ENCODE results near the gene GEMIN2.
"Not testable (repeated sequence)": the region's sequence is repeated elsewhere in the genome, so short reads cannot be mapped to it uniquely, and the experiment has no call there.

The GEMIN2 gene
- total RNA-seq: 9.6 to 11.5 (median 10.6) reads per million in 4 donors

GRCh38 chr14:39114073-39114838, at the start of gene GEMIN2:
GEMIN2 (plus strand) TSS chr14:39114323; CDS start chr14:39114339, 16 bp downstream.
- DNase-seq: peak; percentile 85 to 95 (median 88)

GRCh38 chr14:39069169-39069805, 44.8 kb upstream of the GEMIN2 start:
- not testable (repeated sequence) for DNase-seq

- no peak for DNase-seq
These were observed 44.2 kb upstream of the GEMIN2 start for GRCh38 chr14:39069923-39070322.

- DNase-seq: no peak
These were observed 43.0 kb upstream of the GEMIN2 start for GRCh38 chr14:39071096-39071495.

GRCh38 chr14:39080886-39081285, 33.2 kb upstream of the GEMIN2 start:
- no peak for DNase-seq

GRCh38 chr14:39083127-39083526, 31.0 kb upstream of the GEMIN2 start:
- DNase-seq: no peak

GRCh38 chr14:39085933-39086332, 28.2 kb upstream of the GEMIN2 start:
- DNase-seq: no peak

GRCh38 chr14:39087493-39087892, 26.6 kb upstream of the GEMIN2 start:
- DNase-seq: no peak

- DNase-seq: no peak
These were observed 23.5 kb upstream of the GEMIN2 start for GRCh38 chr14:39090548-39091111.

GRCh38 chr14:39091716-39092115, 22.4 kb upstream of the GEMIN2 start:
- DNase-seq: no peak

GRCh38 chr14:39094515-39094914, 19.6 kb upstream of the GEMIN2 start:
- DNase-seq: no peak

- peak in 1 of 5 donors; percentile 45 for DNase-seq
These were observed 17.0 kb upstream of the GEMIN2 start for GRCh38 chr14:39097159-39097558.

- not testable (repeated sequence) for DNase-seq
These were observed 14.9 kb upstream of the GEMIN2 start for GRCh38 chr14:39099215-39099614.

- DNase-seq: no peak
These were observed 14.4 kb upstream of the GEMIN2 start for GRCh38 chr14:39099748-39100147.

- DNase-seq: peak in 1 of 5 donors; percentile 10
These were observed 11.7 kb upstream of the GEMIN2 start for GRCh38 chr14:39102265-39102968.

GRCh38 chr14:39102969-39103957, 10.9 kb upstream of the GEMIN2 start, which contains the start of gene SEC23A:
SEC23A (minus strand) TSS chr14:39103235; CDS start chr14:39096118, 7,117 bp downstream.
- peak; percentile 74 to 88 (median 80) for DNase-seq

- not testable (repeated sequence) for DNase-seq
These were observed 9.9 kb upstream of the GEMIN2 start for GRCh38 chr14:39104078-39104801.

GRCh38 chr14:39107591-39107996, 6.5 kb upstream of the GEMIN2 start:
- peak in 1 of 5 donors; percentile 53 for DNase-seq

GRCh38 chr14:39108791-39109190, 5.3 kb upstream of the GEMIN2 start:
- no peak for DNase-seq

- DNase-seq: no peak
These were observed 4.0 kb upstream of the GEMIN2 start for GRCh38 chr14:39109893-39110715.
